ENCODE results near the gene DEDD.

DNA sequence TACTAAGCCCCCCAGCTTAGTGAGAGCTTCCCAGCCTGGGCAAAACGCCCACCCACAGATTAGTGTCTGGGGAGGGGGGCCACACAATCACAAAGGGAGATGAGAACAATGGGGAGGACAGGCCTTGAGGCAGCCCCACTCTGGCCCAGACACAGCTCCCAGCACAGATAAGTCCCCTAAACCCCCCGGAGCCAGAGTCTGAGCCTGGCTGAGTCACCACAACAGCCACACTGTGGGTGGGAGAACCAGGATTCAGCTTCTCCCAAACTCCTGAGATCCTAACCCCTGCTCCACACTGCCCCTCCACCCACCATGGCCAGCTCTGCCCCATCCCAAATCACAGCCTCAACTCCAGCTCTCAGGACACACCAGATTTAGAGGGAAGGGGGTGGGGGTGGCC is 47.3 kb downstream of the DEDD start:
- TF ChIP-seq, protein P1, sequence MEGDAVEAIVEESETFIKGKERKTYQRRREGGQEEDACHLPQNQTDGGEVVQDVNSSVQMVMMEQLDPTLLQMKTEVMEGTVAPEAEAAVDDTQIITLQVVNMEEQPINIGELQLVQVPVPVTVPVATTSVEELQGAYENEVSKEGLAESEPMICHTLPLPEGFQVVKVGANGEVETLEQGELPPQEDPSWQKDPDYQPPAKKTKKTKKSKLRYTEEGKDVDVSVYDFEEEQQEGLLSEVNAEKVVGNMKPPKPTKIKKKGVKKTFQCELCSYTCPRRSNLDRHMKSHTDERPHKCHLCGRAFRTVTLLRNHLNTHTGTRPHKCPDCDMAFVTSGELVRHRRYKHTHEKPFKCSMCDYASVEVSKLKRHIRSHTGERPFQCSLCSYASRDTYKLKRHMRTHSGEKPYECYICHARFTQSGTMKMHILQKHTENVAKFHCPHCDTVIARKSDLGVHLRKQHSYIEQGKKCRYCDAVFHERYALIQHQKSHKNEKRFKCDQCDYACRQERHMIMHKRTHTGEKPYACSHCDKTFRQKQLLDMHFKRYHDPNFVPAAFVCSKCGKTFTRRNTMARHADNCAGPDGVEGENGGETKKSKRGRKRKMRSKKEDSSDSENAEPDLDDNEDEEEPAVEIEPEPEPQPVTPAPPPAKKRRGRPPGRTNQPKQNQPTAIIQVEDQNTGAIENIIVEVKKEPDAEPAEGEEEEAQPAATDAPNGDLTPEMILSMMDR (IDR thresholded peaks at IDR 0.05) = no peak
- TF ChIP-seq POLR2A (IDR thresholded peaks at IDR 0.05) (no peak), EP300 (IDR thresholded peaks at IDR 0.05) (no peak)
